Upper lobe of left lung (tissue), 6 donors: Measurements from ENCODE around the gene CHAF1A. TPM values are rescaled to one million over a fixed set of nuclear protein-coding genes. Genes with fewer than 3 reads are reported as not detected.

Experiments used
- ATAC-seq, 2 donors: fragments of 200-7000 bp; cut with Tn5 transposase; one replicate each; pipeline ENCODE4 v1.9.1; 2022; ENCODE audit warnings: mild to moderate bottlenecking in 2 of 2, moderate library complexity in 2 of 2; ENCODE audit not compliant: low FRiP score in 2 of 2
- DNase-seq, 2 donors: peaks; one replicate each; pipeline ENCODE4 v3.0.0-alpha.2; 2019 to 2020
- H3K27ac ChIP-seq, 4 donors: fragments of 200-600 bp; sonication (generic); one replicate each; pipeline ENCODE4 v1.5.1; 2016 to 2019
- H3K27me3 ChIP-seq, 4 donors: fragments of 200-600 bp; sonication (generic); one replicate each; pipeline ENCODE4 v1.5.1; 2017 to 2019
- H3K36me3 ChIP-seq, 4 donors: fragments of 200-600 bp; sonication (generic); one replicate each; pipeline ENCODE4 v1.5.1; 2016 to 2019
- H3K4me1 ChIP-seq, 4 donors: fragments of 200-600 bp; sonication (generic); one replicate each; pipeline ENCODE4 v1.5.1; 2018 to 2019
- H3K4me3 ChIP-seq, 4 donors: fragments of 200-600 bp; sonication (generic); one replicate each; pipeline ENCODE4 v1.5.1; 2017 to 2019; ENCODE audit warnings: mild to moderate bottlenecking in 2 of 4, moderate library complexity in 1 of 4
- H3K9me3 ChIP-seq, 4 donors: fragments of 200-600 bp; sonication (generic); one replicate each; pipeline ENCODE4 v1.5.1; 2018 to 2019
- EP300 ChIP-seq, 4 donors: sonication (generic); formaldehyde crosslinking; IDR thresholded peaks; one replicate each; pipeline ENCODE4 v1.5.1; 2017; ENCODE audit warnings: antibody characterized with exemption in 4 of 4, control low read depth in 2 of 4
- POLR2A ChIP-seq, 4 donors: fragments of 450-650 bp; IDR thresholded peaks; one replicate each; pipeline ENCODE4 v1.5.1; 2016 to 2017; ENCODE audit warnings: antibody characterized with exemption in 4 of 4, mild to moderate bottlenecking in 2 of 4
- POLR2AphosphoS5 ChIP-seq, 2 donors: sonication (generic); formaldehyde crosslinking; IDR thresholded peaks; one replicate each; pipeline ENCODE4 v1.5.1; 2017; ENCODE audit warnings: antibody characterized with exemption in 2 of 2
- WGBS, 2 donors: methylation state at CpG; one replicate each; pipeline ENCODE4 v1.1.5; 2017 to 2018; 5-methylcytosine and 5-hydroxymethylcytosine counted together
- total RNA-seq, 6 donors: library from RNA; depleted of rRNA in 4 of 6; stranded (reverse); fragments of >200 nt in 4 of 6; gene quantifications; one replicate each; pipeline versions ENCODE4 v1.1.0 to v1.2.1, GENCODE V29; 2016 to 2021
- TF ChIP-seq, protein P1 (sequence below), 6 experiments: fragments of 450-650 bp in 4 of 6; fragments of 200-600 bp in 2 of 6; sonication (generic) in 2 of 6; IDR thresholded peaks; one replicate each; pipeline ENCODE4 v1.5.1; 2016 to 2019; ENCODE audit warnings: antibody characterized with exemption in 6 of 6
- donor health status: DM: no; HTN: no; CAD: no; lungs with moderate emphysema.
- donor health status: DM: no; HTN: yes; CAD: no; lungs with severe emphysema.

CHAF1A gene
- total RNA-seq, 6 donors from 2014 or later, result 3.3 to 16.8 (median 10.1) TPM

DNA sequence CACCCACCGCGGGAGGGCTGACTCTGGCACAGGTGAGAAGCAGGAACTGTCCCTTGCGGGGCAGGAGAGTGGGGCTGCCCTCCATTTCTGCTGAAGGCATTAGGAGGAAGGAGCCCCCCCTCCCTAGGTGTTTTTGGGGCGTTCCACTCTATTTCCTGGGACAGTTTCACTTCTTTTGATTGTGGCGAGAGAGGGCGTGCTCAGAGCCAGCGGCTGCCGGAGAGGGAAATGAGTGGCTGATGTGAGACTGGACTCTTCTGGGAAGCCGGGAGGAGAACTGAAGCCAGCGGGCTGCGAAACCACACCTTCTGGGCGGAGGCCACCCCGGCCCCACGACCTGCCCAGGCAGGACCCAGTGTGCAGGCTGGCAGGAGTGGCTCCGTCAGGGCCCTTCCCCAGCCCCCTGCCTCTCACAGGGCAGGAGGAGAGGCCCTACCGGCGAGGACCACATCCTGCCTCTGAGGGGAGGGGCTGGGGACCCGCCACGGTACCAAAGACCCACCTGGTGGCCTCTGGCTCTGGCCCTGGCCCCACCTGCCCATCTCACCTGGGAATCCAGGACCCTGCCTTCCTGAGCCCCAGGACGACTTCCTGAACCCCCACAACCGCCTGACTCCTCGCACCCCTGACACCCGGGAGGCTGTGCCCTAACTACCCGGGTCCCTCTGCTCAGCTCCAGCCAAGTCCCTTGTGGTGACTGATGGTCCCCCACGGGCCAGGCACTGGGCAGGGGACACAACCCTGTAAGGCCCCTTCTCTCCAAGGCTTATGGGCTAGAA is 33.1 kb upstream of the CHAF1A start:
- Histone ChIP-seq H3K9me3 (no peaks in the 10 kb centered on the region), H3K4me3 (peak overlapping the region in 3 of 4 donors; percentile 26 to 40 (median 39)), H3K27me3 (no peaks in the 10 kb centered on the region), H3K4me1 (peaks cover 52 to 64% (median 60%) of the 10 kb centered on the region in 4 donors), H3K36me3 (peaks cover 5 to 39% (median 18%) of the 10 kb centered on the region in 4 donors), H3K27ac (peak overlapping the region; percentile 79 to 87 (median 80))
- TF ChIP-seq, protein P1, sequence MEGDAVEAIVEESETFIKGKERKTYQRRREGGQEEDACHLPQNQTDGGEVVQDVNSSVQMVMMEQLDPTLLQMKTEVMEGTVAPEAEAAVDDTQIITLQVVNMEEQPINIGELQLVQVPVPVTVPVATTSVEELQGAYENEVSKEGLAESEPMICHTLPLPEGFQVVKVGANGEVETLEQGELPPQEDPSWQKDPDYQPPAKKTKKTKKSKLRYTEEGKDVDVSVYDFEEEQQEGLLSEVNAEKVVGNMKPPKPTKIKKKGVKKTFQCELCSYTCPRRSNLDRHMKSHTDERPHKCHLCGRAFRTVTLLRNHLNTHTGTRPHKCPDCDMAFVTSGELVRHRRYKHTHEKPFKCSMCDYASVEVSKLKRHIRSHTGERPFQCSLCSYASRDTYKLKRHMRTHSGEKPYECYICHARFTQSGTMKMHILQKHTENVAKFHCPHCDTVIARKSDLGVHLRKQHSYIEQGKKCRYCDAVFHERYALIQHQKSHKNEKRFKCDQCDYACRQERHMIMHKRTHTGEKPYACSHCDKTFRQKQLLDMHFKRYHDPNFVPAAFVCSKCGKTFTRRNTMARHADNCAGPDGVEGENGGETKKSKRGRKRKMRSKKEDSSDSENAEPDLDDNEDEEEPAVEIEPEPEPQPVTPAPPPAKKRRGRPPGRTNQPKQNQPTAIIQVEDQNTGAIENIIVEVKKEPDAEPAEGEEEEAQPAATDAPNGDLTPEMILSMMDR (IDR thresholded peaks at IDR 0.05), result no peak
- TF ChIP-seq POLR2AphosphoS5 (IDR thresholded peaks at IDR 0.05) (peak; percentile 7 to 55), POLR2A (IDR thresholded peaks at IDR 0.05) (peak in 1 of 4 donors; percentile 42), EP300 (IDR thresholded peaks at IDR 0.05) (no peak)
- DNase-seq (peak; percentile 84 to 88), ATAC-seq (peak; percentile 63 to 73)
- 9 to 25% methylated on average over 12 to 16 of the region's 25 CpGs for WGBS, 2 donors

DNA sequence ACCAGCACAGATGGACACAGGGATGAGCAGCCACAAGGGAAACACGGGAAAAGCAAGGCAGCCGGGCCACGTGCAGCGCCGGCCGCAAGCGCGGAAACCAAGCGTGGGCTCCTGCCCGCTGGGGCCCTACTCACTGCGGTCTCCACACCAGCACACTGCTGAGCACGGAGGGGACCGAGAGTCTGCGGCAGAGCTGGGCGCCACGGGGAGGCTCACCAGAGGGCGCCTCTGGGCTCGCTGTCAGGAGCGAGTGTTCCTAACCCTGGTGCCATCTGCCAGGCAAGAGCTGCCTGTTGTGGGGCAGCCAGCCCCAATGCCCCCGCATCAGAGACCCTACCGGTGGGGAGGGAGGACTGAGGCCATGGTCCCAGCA is 32.6 kb upstream of the CHAF1A start:
- Histone ChIP-seq H3K36me3 (peaks cover 5 to 34% (median 16%) of the 10 kb centered on the region in 4 donors), H3K4me1 (peaks cover 57 to 70% (median 66%) of the 10 kb centered on the region in 4 donors), H3K4me3 (peak overlapping the region in 2 of 4 donors; percentile 39 to 40), H3K27ac (peak overlapping the region; percentile 79 to 87 (median 80)), H3K9me3 (no peaks in the 10 kb centered on the region), H3K27me3 (no peaks in the 10 kb centered on the region)
- no peak for TF ChIP-seq POLR2AphosphoS5 (IDR thresholded peaks at IDR 0.05)
- TF ChIP-seq, protein P1 (IDR thresholded peaks at IDR 0.05), result peak in 5 of 6 experiments; percentile 12 to 68 (median 53)
- peak; percentile 72 to 90 for DNase-seq
- peak; percentile 27 to 46 for ATAC-seq
- 46 to 59% methylated on average over 10 to 17 of the region's 21 CpGs for WGBS, 2 donors

DNA sequence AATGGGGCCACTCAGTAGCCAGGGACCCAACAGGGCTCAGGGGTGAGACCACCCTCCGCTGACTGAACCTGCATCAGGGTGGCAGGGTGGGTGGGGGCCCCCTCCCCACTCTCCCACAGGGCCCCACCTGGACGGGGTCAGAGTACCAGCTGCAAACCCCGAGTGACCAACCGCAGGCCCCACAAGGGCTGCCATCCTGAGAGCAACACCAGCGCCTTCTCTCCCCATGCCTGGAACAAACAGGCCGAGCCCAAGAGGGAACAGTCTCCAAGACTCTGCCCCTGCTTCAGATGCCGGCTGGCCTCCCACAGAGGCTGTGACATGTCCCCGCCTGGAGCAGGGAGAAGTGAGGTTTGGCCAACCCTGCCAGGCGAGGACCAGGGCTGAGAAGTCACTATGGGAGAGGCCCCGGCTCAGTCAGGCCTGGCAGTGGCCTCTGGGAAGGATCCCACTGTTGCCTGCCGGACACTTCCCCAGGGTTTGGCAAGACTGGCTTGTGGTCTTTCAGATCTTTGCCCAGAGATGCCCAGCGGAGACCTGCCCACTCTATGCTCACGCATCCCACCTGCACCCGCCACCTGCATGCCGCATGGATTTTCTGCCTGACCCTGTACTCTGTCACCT is 31.9 kb upstream of the CHAF1A start:
- WGBS, 2 donors, result 82% methylated on average over 13 of the region's 15 CpGs; no CpG with 5 or more reads in 1 of the 2 donors
- Histone ChIP-seq H3K36me3 (peaks cover 5 to 27% (median 9%) of the 10 kb centered on the region in 4 donors), H3K27ac (peak overlapping the region in 3 of 4 donors; percentile 79 to 87 (median 81)), H3K27me3 (no peaks in the 10 kb centered on the region), H3K4me3 (no peak overlapping the region), H3K4me1 (peaks cover 64 to 77% (median 72%) of the 10 kb centered on the region in 4 donors), H3K9me3 (no peaks in the 10 kb centered on the region)
- ATAC-seq (no peak), DNase-seq (peak in 1 of 2 donors; percentile 52)
- TF ChIP-seq, protein P1 (IDR thresholded peaks at IDR 0.05), result no peak
- TF ChIP-seq POLR2AphosphoS5 (IDR thresholded peaks at IDR 0.05) (no peak), POLR2A (IDR thresholded peaks at IDR 0.05) (no peak), EP300 (IDR thresholded peaks at IDR 0.05) (no peak)

DNA sequence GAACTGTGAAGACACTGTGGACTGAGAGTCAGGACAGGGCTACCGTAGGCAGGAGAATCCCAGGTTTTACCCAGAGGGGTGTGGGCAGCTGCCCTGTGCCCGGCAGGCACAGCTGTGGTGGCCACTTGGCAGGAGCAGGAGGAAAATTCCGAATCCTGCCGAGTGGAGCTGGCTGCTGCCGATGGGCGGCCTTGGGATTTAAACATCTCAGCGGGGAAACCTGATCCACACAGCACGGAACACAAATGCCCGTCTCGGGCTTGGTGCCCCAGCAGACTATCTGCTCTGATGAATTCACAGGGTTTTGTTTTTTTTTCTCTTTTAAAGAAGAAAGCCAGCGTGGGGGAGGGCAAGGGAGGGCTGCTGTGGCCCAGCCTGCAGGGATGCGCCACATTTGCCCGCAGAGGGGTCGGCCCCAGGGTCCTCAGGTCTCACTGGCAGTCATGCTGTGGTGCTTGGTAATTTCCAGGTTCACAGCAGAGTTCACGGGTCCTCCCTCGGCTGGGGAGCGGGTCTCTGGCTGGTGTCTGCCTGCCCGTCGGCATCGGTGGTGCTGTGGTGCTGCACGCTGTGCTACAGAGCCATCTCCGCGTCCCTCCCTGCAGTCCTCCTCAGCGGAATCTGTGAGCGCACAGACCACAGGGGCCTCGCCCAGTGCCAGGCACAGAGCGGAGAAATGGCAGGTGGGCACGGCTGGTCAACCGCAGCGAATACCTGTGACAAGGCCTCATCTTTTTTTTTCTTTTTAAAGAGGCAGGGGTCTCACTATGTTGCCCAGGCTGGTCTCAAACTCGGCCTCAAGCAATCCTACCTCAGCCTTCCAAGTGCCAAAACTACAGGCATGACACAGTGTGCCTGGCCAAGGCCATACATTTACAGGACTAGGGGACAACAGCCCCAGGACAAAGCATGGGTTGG is 30.9 kb upstream of the CHAF1A start:
- WGBS, 2 donors, result 87 to 91% methylated on average over 26 to 28 of the region's 31 CpGs
- H3K4me3 ChIP-seq, result no peak overlapping the region
- ATAC-seq (no peak), DNase-seq (peak in 1 of 2 donors; percentile 65)
- peaks cover 72 to 86% (median 82%) of the 10 kb centered on the region in 4 donors for H3K4me1 ChIP-seq
- peaks cover 0 to 18% (median under 1%) of the 10 kb centered on the region in 4 donors for H3K36me3 ChIP-seq
- H3K9me3 ChIP-seq, result no peaks in the 10 kb centered on the region
- peak overlapping the region in 3 of 4 donors; percentile 79 to 87 (median 85) for H3K27ac ChIP-seq
- H3K27me3 ChIP-seq, result no peaks in the 10 kb centered on the region
- TF ChIP-seq EP300 (IDR thresholded peaks at IDR 0.05) (no peak), POLR2AphosphoS5 (IDR thresholded peaks at IDR 0.05) (no peak), POLR2A (IDR thresholded peaks at IDR 0.05) (no peak)
- TF ChIP-seq, protein P1 (IDR thresholded peaks at IDR 0.05), result no peak
